ENCODE measurements around the gene RNF20.

- TF ChIP-seq CTCF (IDR thresholded peaks at IDR 0.05), result no peak
- TF ChIP-seq POLR2A (IDR thresholded peaks at IDR 0.05), result no peak
- no peak for TF ChIP-seq POLR2AphosphoS5 (IDR thresholded peaks at IDR 0.05; ENCODE audit: insufficient read depth in 1 of 2, low read depth in 1 of 2)
Observed at GRCh38 chr9:101504188-101504587, 29.5 kb upstream of the RNF20 start.
